ENCODE measurements around the gene DISP3.

The DISP3 gene

DNA sequence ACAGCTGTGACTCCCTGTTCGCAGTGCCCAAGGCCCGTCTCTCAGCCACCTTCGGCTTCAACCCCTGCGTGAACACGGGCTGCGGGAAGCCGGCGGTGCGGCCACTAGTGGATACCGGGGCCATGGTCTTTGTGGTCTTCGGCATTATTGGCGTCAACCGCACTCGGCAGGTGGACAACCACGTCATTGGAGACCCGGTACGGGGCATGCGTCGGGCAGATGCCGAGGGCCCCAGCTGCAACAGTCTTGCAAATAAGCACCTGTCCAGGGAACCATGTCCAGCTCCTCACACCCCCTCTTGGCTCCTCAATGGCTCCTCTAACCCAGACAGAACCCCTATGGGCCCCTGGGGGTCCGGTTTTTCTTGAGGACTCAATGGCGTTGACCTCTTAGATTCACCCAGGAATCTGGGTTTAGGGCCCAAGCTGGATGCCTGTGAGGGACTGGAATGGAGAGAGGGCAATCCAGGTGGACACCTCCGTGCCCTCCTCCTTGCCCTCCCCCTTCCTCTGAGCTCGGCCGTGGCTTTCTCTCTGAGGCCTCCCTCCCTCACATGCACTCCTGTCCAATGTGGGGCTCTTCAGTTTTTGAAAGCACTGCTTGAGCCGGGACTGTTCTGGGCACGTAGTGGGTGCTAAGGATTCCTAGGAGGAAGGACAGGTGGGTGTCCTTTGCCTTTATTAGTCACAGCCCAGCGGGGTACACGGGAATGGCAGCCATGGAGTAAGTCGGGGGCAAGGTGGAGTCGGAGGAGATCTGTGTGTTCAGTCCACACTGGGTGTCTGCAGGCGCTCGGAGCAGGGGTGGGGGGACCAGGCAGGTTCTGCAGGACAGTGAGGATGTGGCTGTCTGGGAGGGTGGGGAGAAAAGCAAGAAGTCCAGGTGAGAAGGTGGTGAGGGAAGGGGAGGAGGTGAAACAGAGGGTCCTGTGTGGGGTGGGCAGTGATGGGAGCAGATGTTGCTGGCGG, 51.1 kb downstream of the DISP3 start:
- Histone ChIP-seq H3K27me3 (ENCODE audit: insufficient read depth, poor library complexity, severe bottlenecking) (no peaks in the 10 kb centered on the region), H3K4me3 (ENCODE audit: severe bottlenecking) (no peak overlapping the region), H3K4me1 (ENCODE audit: insufficient read depth, poor library complexity, severe bottlenecking) (no peaks in the 10 kb centered on the region), H3K9me3 (ENCODE audit: severe bottlenecking) (no peaks in the 10 kb centered on the region), H3K36me3 (ENCODE audit: low read depth) (no peaks in the 10 kb centered on the region), H3K27ac (ENCODE audit: poor library complexity, severe bottlenecking) (no peak overlapping the region)
- TF ChIP-seq, protein P1, sequence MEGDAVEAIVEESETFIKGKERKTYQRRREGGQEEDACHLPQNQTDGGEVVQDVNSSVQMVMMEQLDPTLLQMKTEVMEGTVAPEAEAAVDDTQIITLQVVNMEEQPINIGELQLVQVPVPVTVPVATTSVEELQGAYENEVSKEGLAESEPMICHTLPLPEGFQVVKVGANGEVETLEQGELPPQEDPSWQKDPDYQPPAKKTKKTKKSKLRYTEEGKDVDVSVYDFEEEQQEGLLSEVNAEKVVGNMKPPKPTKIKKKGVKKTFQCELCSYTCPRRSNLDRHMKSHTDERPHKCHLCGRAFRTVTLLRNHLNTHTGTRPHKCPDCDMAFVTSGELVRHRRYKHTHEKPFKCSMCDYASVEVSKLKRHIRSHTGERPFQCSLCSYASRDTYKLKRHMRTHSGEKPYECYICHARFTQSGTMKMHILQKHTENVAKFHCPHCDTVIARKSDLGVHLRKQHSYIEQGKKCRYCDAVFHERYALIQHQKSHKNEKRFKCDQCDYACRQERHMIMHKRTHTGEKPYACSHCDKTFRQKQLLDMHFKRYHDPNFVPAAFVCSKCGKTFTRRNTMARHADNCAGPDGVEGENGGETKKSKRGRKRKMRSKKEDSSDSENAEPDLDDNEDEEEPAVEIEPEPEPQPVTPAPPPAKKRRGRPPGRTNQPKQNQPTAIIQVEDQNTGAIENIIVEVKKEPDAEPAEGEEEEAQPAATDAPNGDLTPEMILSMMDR (IDR thresholded peaks at IDR 0.05; ENCODE audit: poor library complexity, severe bottlenecking) = no peak
- ATAC-seq (ENCODE audit: low read depth) = no peak
- DNase-seq (ENCODE audit: low spot score) = peak; percentile 64

GRCh38 chr1:11530731-11531311, 51.9 kb downstream of the DISP3 start:
- ATAC-seq (ENCODE audit: low read depth) (peak; percentile 13; the same call in 1 of the 3 replicates), DNase-seq (ENCODE audit: low spot score) (peak; percentile 49)
- Histone ChIP-seq H3K36me3 (ENCODE audit: low read depth) (no peaks in the 10 kb centered on the region), H3K4me1 (ENCODE audit: insufficient read depth, poor library complexity, severe bottlenecking) (no peaks in the 10 kb centered on the region), H3K9me3 (ENCODE audit: severe bottlenecking) (no peaks in the 10 kb centered on the region), H3K27me3 (ENCODE audit: insufficient read depth, poor library complexity, severe bottlenecking) (no peaks in the 10 kb centered on the region), H3K27ac (ENCODE audit: poor library complexity, severe bottlenecking) (no peak overlapping the region), H3K4me3 (ENCODE audit: severe bottlenecking) (no peak overlapping the region)
- TF ChIP-seq, protein P1 (IDR thresholded peaks at IDR 0.05; ENCODE audit: poor library complexity, severe bottlenecking) = no peak

- no peak overlapping the region for H3K27ac ChIP-seq (ENCODE audit: poor library complexity, severe bottlenecking)
- DNase-seq (ENCODE audit: low spot score) (no peak), ATAC-seq (ENCODE audit: low read depth) (peak; percentile 74)
- H3K4me1 ChIP-seq (ENCODE audit: insufficient read depth, poor library complexity, severe bottlenecking) = no peaks in the 10 kb centered on the region
- no peaks in the 10 kb centered on the region for H3K27me3 ChIP-seq (ENCODE audit: insufficient read depth, poor library complexity, severe bottlenecking)
- no peaks in the 10 kb centered on the region for H3K9me3 ChIP-seq (ENCODE audit: severe bottlenecking)
- TF ChIP-seq, protein P1 (IDR thresholded peaks at IDR 0.05; ENCODE audit: poor library complexity, severe bottlenecking) = no peak
- no peaks in the 10 kb centered on the region for H3K36me3 ChIP-seq (ENCODE audit: low read depth)
- no peak overlapping the region for H3K4me3 ChIP-seq (ENCODE audit: severe bottlenecking)
Measured at GRCh38 chr1:11531314-11531870, 52.4 kb downstream of the DISP3 start.

- H3K36me3 ChIP-seq (ENCODE audit: low read depth) = no peaks in the 10 kb centered on the region
- TF ChIP-seq, protein P1 (IDR thresholded peaks at IDR 0.05; ENCODE audit: poor library complexity, severe bottlenecking) = no peak
- ATAC-seq (ENCODE audit: low read depth) (no peak), DNase-seq (ENCODE audit: low spot score) (no peak)
- no peak overlapping the region for H3K4me3 ChIP-seq (ENCODE audit: severe bottlenecking)
- H3K4me1 ChIP-seq (ENCODE audit: insufficient read depth, poor library complexity, severe bottlenecking) = no peaks in the 10 kb centered on the region
- no peak overlapping the region for H3K27ac ChIP-seq (ENCODE audit: poor library complexity, severe bottlenecking)
- no peaks in the 10 kb centered on the region for H3K9me3 ChIP-seq (ENCODE audit: severe bottlenecking)
- H3K27me3 ChIP-seq (ENCODE audit: insufficient read depth, poor library complexity, severe bottlenecking) = no peaks in the 10 kb centered on the region
Measured at GRCh38 chr1:11531943-11532342, 53.0 kb downstream of the DISP3 start.
